ENCODE measurements around the gene AFDN.

The AFDN gene

GRCh38 chr6:167842457-167842856, 15.7 kb downstream of the AFDN start:
- H3K4me3 ChIP-seq (ENCODE audit: low read depth, low read length): no peak overlapping the region
- TF ChIP-seq CTCF (IDR thresholded peaks at IDR 0.05; ENCODE audit: low read depth, low read length): no peak
- TF ChIP-seq MYC (IDR thresholded peaks at IDR 0.05; ENCODE audit: low read depth, low read length): no peak
- TF ChIP-seq POLR2A (IDR thresholded peaks at IDR 0.05; ENCODE audit: extremely low read depth, insufficient read length): no peak
- DNase-seq (ENCODE audit: low read depth): no peak

DNA sequence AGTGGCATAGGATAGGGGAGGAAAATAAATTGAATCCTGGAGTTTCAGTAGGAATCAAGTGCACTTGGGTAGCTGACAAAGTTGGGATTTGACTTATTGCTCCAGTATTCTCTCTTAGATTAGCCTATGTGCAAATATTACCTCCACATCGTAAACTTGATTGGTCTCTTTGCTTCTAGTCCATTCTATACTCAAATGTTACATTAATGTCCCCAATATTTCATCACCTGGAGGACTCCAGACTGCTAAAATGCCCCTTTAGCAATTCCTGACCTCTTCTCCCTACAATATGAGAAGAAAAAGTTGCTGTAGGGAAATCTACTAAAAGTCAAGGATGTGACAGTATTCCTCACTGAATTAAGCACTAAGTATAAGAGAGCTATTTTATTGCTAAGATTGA, 16.3 kb downstream of the AFDN start:
- H3K4me3 ChIP-seq (ENCODE audit: low read depth, low read length): no peak overlapping the region
- TF ChIP-seq CTCF (IDR thresholded peaks at IDR 0.05; ENCODE audit: low read depth, low read length) (no peak), POLR2A (IDR thresholded peaks at IDR 0.05; ENCODE audit: extremely low read depth, insufficient read length) (no peak), MYC (IDR thresholded peaks at IDR 0.05; ENCODE audit: low read depth, low read length) (no peak)
- TF ChIP-seq, protein P1, sequence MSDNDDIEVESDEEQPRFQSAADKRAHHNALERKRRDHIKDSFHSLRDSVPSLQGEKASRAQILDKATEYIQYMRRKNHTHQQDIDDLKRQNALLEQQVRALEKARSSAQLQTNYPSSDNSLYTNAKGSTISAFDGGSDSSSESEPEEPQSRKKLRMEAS (IDR thresholded peaks at IDR 0.05; ENCODE audit: low read depth, low read length): no peak

GRCh38 chr6:167845856-167846255, 19.1 kb downstream of the AFDN start:
- TF ChIP-seq POLR2A (IDR thresholded peaks at IDR 0.05; ENCODE audit: extremely low read depth, insufficient read length) (no peak), MYC (IDR thresholded peaks at IDR 0.05; ENCODE audit: low read depth, low read length) (no peak), CTCF (IDR thresholded peaks at IDR 0.05; ENCODE audit: low read depth, low read length) (no peak)
- TF ChIP-seq, protein P1 (IDR thresholded peaks at IDR 0.05; ENCODE audit: low read depth, low read length): no peak
- no peak for DNase-seq (ENCODE audit: low read depth)
- no peak overlapping the region for H3K4me3 ChIP-seq (ENCODE audit: low read depth, low read length)

More for the DNA sequence above, 16.3 kb downstream of the AFDN start:
- no peak for DNase-seq (ENCODE audit: low read depth)

- H3K4me3 ChIP-seq (ENCODE audit: low read depth, low read length): no peak overlapping the region
- TF ChIP-seq, protein P1 (IDR thresholded peaks at IDR 0.05; ENCODE audit: low read depth, low read length): no peak
- no peak for TF ChIP-seq POLR2A (IDR thresholded peaks at IDR 0.05; ENCODE audit: extremely low read depth, insufficient read length)
- no peak for TF ChIP-seq CTCF (IDR thresholded peaks at IDR 0.05; ENCODE audit: low read depth, low read length)
- TF ChIP-seq MYC (IDR thresholded peaks at IDR 0.05; ENCODE audit: low read depth, low read length): no peak
- no peak for DNase-seq (ENCODE audit: low read depth)
Observed at GRCh38 chr6:167846997-167847606, 20.4 kb downstream of the AFDN start.

DNA sequence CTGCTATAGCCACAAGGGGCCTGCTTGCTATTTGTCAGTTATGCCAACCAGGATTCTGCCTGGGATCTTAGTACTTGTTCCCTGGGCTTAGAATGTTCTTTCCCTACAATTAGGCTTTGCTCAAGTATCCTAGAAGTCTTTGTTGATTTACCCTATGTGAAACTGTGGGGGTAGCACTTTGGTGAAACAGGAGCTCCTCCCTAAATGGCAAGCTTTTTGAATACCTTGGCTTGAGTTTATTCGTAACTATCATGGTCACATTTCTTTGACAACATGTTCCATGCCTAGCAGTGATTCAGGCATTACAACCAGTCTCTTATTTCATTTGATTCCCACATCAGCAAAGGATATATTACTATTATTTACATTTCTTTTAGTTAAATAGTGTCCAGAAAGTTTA, 21.2 kb downstream of the AFDN start:
- H3K4me3 ChIP-seq (ENCODE audit: low read depth, low read length): no peak overlapping the region
- no peak for DNase-seq (ENCODE audit: low read depth)
- TF ChIP-seq CTCF (IDR thresholded peaks at IDR 0.05; ENCODE audit: low read depth, low read length) (no peak), POLR2A (IDR thresholded peaks at IDR 0.05; ENCODE audit: extremely low read depth, insufficient read length) (no peak), MYC (IDR thresholded peaks at IDR 0.05; ENCODE audit: low read depth, low read length) (no peak)
- TF ChIP-seq, protein P1 (IDR thresholded peaks at IDR 0.05; ENCODE audit: low read depth, low read length): no peak

DNA sequence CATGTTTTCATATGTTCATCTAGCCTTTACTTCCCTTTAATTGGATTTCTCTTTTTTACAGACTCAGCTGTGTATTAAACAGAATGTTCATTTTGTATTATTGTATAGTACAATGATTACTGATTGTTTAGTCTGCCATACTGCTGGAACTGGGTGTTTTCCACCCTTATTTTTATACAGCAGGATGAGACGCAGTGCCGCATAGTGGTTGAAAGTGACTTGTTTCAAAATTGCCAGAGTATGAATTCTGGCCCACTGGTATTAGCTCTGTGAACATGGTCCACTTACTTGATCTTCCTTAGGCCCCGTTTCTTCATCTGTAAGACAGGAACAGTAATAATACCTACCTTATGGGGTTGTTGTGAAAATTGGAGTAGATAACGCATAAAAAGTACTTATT, 22.1 kb downstream of the AFDN start:
- no peak for DNase-seq (ENCODE audit: low read depth)
- TF ChIP-seq MYC (IDR thresholded peaks at IDR 0.05; ENCODE audit: low read depth, low read length) (no peak), POLR2A (IDR thresholded peaks at IDR 0.05; ENCODE audit: extremely low read depth, insufficient read length) (no peak)
- TF ChIP-seq, protein P1 (IDR thresholded peaks at IDR 0.05; ENCODE audit: low read depth, low read length): no peak
- H3K4me3 ChIP-seq (ENCODE audit: low read depth, low read length): no peak overlapping the region
